Liver (tissue), 9 donors: Measurements from ENCODE around the gene EPHA5. TPM values are rescaled to one million over a fixed set of nuclear protein-coding genes. Genes with fewer than 3 reads are reported as not detected.

ENCODE experiments used
- DNase-seq: peaks from one replicate; pipeline ENCODE4 v3.0.0-alpha.2; 2017; ENCODE audit warnings: low spot score
- H3K27ac ChIP-seq, 2 donors: one replicate each; pipeline ENCODE4 v1.7.0; 2013; ENCODE audit warnings: inconsistent platforms in 2 of 2, low read length in 2 of 2, control low read depth in 1 of 2, low read depth in 1 of 2, mild to moderate bottlenecking in 1 of 2
- H3K27me3 ChIP-seq, 4 donors: one replicate each; pipeline versions ENCODE4 v1.6.1 to v1.7.0; 2013; ENCODE audit warnings: low read length in 3 of 4, inconsistent platforms in 1 of 4, mild to moderate bottlenecking in 1 of 4, moderate library complexity in 1 of 4; ENCODE audit not compliant: control insufficient read depth in 4 of 4, insufficient read depth in 4 of 4
- H3K36me3 ChIP-seq, 4 donors: one replicate each; pipeline versions ENCODE4 v1.6.1 to v1.7.0; 2013; ENCODE audit warnings: low read length in 3 of 4, mild to moderate bottlenecking in 3 of 4, low read depth in 1 of 4, moderate library complexity in 1 of 4; ENCODE audit not compliant: control insufficient read depth in 4 of 4, insufficient read depth in 3 of 4
- H3K4me1 ChIP-seq, 4 donors: one replicate each; pipeline versions ENCODE4 v1.6.1 to v1.7.0; 2013; ENCODE audit warnings: low read length in 3 of 4, mild to moderate bottlenecking in 3 of 4, moderate library complexity in 1 of 4; ENCODE audit not compliant: control insufficient read depth in 4 of 4, insufficient read depth in 4 of 4
- H3K4me3 ChIP-seq, 3 donors: one replicate each; pipeline versions ENCODE4 v1.6.1 to v1.7.0; 2013; ENCODE audit warnings: low read length in 3 of 3, control low read depth in 1 of 3, low read depth in 1 of 3, mild to moderate bottlenecking in 1 of 3
- H3K9ac ChIP-seq, 2 donors: one replicate each; pipeline ENCODE4 v1.7.0; 2013; ENCODE audit warnings: low read length in 2 of 2, mild to moderate bottlenecking in 2 of 2, moderate library complexity in 2 of 2, control low read depth in 1 of 2, low read depth in 1 of 2
- H3K9me3 ChIP-seq, 4 donors: one replicate each; pipeline versions ENCODE4 v1.6.1 to v1.7.0; 2013; ENCODE audit warnings: low read length in 3 of 4; ENCODE audit not compliant: control insufficient read depth in 4 of 4
- ATF3 ChIP-seq: IDR thresholded peaks from 2 replicates; pipeline ENCODE4 v1.6.1; 2016; ENCODE audit warnings: antibody characterized with exemption
- EGR1 ChIP-seq, 2 donors: IDR thresholded peaks; 2 replicates each; pipeline ENCODE4 v1.6.1; 2016 to 2018; ENCODE audit warnings: antibody characterized with exemption in 2 of 2, low read depth in 2 of 2
- FOXA1 ChIP-seq: IDR thresholded peaks from 2 replicates; pipeline ENCODE4 v1.6.1; 2016; ENCODE audit warnings: antibody characterized with exemption
- FOXA2 ChIP-seq: IDR thresholded peaks from 2 replicates; pipeline ENCODE4 v1.6.1; 2016; ENCODE audit warnings: antibody characterized with exemption
- GABPA ChIP-seq, 2 donors: IDR thresholded peaks in 1 of 2; conservative IDR thresholded peaks in 1 of 2; 2 replicates each; pipeline ENCODE4 v1.6.1; 2016; ENCODE audit warnings: antibody characterized with exemption in 2 of 2, mild to moderate bottlenecking in 1 of 2, moderate library complexity in 1 of 2
- HNF4A ChIP-seq, 2 donors: conservative IDR thresholded peaks; 2 replicates each; pipeline ENCODE4 v1.6.1; 2016; ENCODE audit warnings: antibody characterized with exemption in 2 of 2, mild to moderate bottlenecking in 2 of 2
- HNF4G ChIP-seq: IDR thresholded peaks from 2 replicates; pipeline ENCODE4 v1.6.1; 2016; ENCODE audit warnings: antibody characterized with exemption
- JUND ChIP-seq, 2 donors: IDR thresholded peaks; 2 replicates each; pipeline ENCODE4 v1.6.1; 2016; ENCODE audit warnings: antibody characterized with exemption in 2 of 2
- MAX ChIP-seq: IDR thresholded peaks from 2 replicates; pipeline ENCODE4 v1.6.1; 2016; ENCODE audit warnings: antibody characterized with exemption
- NR2F2 ChIP-seq: IDR thresholded peaks from 2 replicates; pipeline ENCODE4 v1.6.1; 2016; ENCODE audit warnings: antibody characterized with exemption
- RAD21 ChIP-seq, 2 donors: IDR thresholded peaks; 2 replicates each; pipeline ENCODE4 v1.6.1; 2016; ENCODE audit warnings: antibody characterized with exemption in 2 of 2, mild to moderate bottlenecking in 2 of 2
- RXRA ChIP-seq, 2 donors: IDR thresholded peaks; 2 replicates each; pipeline ENCODE4 v1.6.1; 2017 to 2018; ENCODE audit warnings: antibody characterized with exemption in 2 of 2, mild to moderate bottlenecking in 1 of 2
- SP1 ChIP-seq: IDR thresholded peaks from 2 replicates; pipeline ENCODE4 v1.6.1; 2018; ENCODE audit warnings: antibody characterized with exemption, mild to moderate bottlenecking
- TAF1 ChIP-seq: conservative IDR thresholded peaks from 2 replicates; pipeline ENCODE4 v1.6.1; 2016; ENCODE audit warnings: antibody characterized with exemption, mild to moderate bottlenecking
- YY1 ChIP-seq: IDR thresholded peaks from 2 replicates; pipeline ENCODE4 v1.6.1; 2016; ENCODE audit warnings: antibody characterized with exemption, mild to moderate bottlenecking
- ZBTB33 ChIP-seq: IDR thresholded peaks from 2 replicates; pipeline ENCODE4 v1.6.1; 2016; ENCODE audit warnings: antibody characterized with exemption
- WGBS: extraction: QIAGEN DNeasy Blood & Tissue Kit; methylation state at CpG from one replicate; pipeline ENCODE4 v1.1.7; 2013; 5-methylcytosine and 5-hydroxymethylcytosine counted together
- polyA plus RNA-seq, 2 donors: library from polyadenylated mRNA; stranded (reverse) in 1 of 2; unstranded in 1 of 2; fragments of 200-250 nt in 1 of 2; fragments of >200 nt in 1 of 2; fragmentation: Nextera tagmentation in 1 of 2; extraction: Ambion mirVana in 1 of 2; gene quantifications; one replicate each; pipeline versions ENCODE4 v1.2.1 to v1.2.3, GENCODE V29; 2013 to 2015
- total RNA-seq, 2 donors: library from RNA; depleted of rRNA; stranded (reverse); fragments of >200 nt; gene quantifications; one replicate each; pipeline ENCODE4 v1.2.3, GENCODE V29; 2014
- TF ChIP-seq, protein P1 (sequence below): fragments of 150-350 bp; IDR thresholded peaks from 2 replicates; pipeline ENCODE4 v1.5.1; 2017; ENCODE audit warnings: improper control_type of control experiment, low read depth, low read length; ENCODE audit not compliant: missing input control
- TF ChIP-seq, protein P2 (sequence below): IDR thresholded peaks from 2 replicates; pipeline ENCODE4 v1.6.1; 2016; ENCODE audit warnings: antibody characterized with exemption, mild to moderate bottlenecking
- donor health status: healthy.
- donor health status: healthy.
- donor health status: healthy.
- donor health status: healthy.
- donor health status: healthy.

The EPHA5 gene
- total and polyA plus RNA-seq, 4 donors = not detected

DNA sequence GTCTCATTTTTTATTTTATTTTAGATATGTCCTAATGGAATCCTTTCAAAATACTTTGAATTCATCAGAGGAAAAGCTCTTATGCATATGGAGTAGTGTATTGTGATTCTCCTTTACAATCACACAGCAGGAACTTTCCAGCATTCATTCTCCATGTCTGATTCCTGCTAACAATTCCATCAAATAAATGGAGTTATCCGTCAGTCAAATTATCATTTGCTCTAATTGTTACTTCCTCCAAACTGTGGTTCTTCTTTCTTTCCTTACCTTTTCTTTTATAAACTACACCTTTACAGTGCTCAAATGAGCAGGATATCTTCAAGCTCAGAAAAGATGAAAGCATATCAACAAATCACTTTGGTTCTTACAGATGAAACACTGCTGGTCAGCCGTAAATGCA lies 80.4 kb downstream of the EPHA5 start:
- H3K36me3 ChIP-seq = no peaks in the 10 kb centered on the region
- whole genome bisulfite sequencing = 55% methylated on average over 2 of the region's 2 CpGs
- H3K9ac ChIP-seq = no peak overlapping the region
- TF ChIP-seq JUND (IDR thresholded peaks at IDR 0.05) = no peak
- TF ChIP-seq HNF4G = no peak
- TF ChIP-seq GABPA (IDR thresholded peaks at IDR 0.05 in 1 of 2, conservative IDR thresholded peaks at IDR 0.05 in 1 of 2) = no peak
- TF ChIP-seq RXRA (IDR thresholded peaks at IDR 0.05) = no peak
- TF ChIP-seq HNF4A (conservative IDR thresholded peaks at IDR 0.05) = no peak
- no peak for TF ChIP-seq MAX
- TF ChIP-seq RAD21 (IDR thresholded peaks at IDR 0.05) = no peak
- TF ChIP-seq YY1 = no peak
- TF ChIP-seq SP1 = no peak
- TF ChIP-seq NR2F2 = no peak
- TF ChIP-seq EGR1 (IDR thresholded peaks at IDR 0.05; ENCODE audit: low read depth in 2 of 2) = no peak
- TF ChIP-seq ZBTB33 = no peak
- TF ChIP-seq TAF1 = no peak
- H3K4me3 ChIP-seq = no peak overlapping the region
- peaks cover 0 to 3% (median 0%) of the 10 kb centered on the region in 4 donors for H3K27me3 ChIP-seq
- no peaks in the 10 kb centered on the region for H3K9me3 ChIP-seq
- no peaks in the 10 kb centered on the region for H3K4me1 ChIP-seq
- DNase-seq = no peak
- no peak overlapping the region for H3K27ac ChIP-seq

DNA sequence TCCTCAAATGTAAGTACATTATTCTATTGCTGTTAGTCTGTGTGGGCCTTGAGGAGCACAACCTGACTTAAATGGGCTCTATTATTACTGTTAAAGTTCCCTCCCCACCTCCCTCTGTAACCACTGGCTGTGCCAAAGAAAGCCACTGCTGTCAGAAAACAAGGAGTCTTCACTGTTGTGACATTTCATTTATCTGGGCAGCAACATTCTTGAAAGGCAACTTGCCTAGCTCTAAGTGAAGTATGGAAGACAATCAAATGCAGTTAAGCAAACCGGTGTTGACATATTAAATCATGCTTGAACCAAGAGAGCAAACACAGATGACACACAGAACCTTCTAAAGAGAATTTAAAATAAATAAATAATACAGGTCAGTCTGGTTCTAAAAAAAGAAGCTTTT lies 81.0 kb downstream of the EPHA5 start:
- H3K27me3 ChIP-seq = peaks cover 0 to 3% (median 0%) of the 10 kb centered on the region in 4 donors
- no peaks in the 10 kb centered on the region for H3K9me3 ChIP-seq
- TF ChIP-seq, protein P1, sequence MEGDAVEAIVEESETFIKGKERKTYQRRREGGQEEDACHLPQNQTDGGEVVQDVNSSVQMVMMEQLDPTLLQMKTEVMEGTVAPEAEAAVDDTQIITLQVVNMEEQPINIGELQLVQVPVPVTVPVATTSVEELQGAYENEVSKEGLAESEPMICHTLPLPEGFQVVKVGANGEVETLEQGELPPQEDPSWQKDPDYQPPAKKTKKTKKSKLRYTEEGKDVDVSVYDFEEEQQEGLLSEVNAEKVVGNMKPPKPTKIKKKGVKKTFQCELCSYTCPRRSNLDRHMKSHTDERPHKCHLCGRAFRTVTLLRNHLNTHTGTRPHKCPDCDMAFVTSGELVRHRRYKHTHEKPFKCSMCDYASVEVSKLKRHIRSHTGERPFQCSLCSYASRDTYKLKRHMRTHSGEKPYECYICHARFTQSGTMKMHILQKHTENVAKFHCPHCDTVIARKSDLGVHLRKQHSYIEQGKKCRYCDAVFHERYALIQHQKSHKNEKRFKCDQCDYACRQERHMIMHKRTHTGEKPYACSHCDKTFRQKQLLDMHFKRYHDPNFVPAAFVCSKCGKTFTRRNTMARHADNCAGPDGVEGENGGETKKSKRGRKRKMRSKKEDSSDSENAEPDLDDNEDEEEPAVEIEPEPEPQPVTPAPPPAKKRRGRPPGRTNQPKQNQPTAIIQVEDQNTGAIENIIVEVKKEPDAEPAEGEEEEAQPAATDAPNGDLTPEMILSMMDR = no peak
- TF ChIP-seq ATF3 (no peak), RAD21 (IDR thresholded peaks at IDR 0.05) (no peak), RXRA (IDR thresholded peaks at IDR 0.05) (no peak), HNF4G (no peak), TAF1 (no peak), JUND (IDR thresholded peaks at IDR 0.05) (no peak), NR2F2 (no peak), YY1 (no peak), HNF4A (conservative IDR thresholded peaks at IDR 0.05) (no peak), GABPA (IDR thresholded peaks at IDR 0.05 in 1 of 2, conservative IDR thresholded peaks at IDR 0.05 in 1 of 2) (no peak), EGR1 (IDR thresholded peaks at IDR 0.05; ENCODE audit: low read depth in 2 of 2) (no peak), SP1 (no peak), MAX (no peak), ZBTB33 (no peak), FOXA1 (no peak), FOXA2 (no peak)
- TF ChIP-seq, protein P2, sequence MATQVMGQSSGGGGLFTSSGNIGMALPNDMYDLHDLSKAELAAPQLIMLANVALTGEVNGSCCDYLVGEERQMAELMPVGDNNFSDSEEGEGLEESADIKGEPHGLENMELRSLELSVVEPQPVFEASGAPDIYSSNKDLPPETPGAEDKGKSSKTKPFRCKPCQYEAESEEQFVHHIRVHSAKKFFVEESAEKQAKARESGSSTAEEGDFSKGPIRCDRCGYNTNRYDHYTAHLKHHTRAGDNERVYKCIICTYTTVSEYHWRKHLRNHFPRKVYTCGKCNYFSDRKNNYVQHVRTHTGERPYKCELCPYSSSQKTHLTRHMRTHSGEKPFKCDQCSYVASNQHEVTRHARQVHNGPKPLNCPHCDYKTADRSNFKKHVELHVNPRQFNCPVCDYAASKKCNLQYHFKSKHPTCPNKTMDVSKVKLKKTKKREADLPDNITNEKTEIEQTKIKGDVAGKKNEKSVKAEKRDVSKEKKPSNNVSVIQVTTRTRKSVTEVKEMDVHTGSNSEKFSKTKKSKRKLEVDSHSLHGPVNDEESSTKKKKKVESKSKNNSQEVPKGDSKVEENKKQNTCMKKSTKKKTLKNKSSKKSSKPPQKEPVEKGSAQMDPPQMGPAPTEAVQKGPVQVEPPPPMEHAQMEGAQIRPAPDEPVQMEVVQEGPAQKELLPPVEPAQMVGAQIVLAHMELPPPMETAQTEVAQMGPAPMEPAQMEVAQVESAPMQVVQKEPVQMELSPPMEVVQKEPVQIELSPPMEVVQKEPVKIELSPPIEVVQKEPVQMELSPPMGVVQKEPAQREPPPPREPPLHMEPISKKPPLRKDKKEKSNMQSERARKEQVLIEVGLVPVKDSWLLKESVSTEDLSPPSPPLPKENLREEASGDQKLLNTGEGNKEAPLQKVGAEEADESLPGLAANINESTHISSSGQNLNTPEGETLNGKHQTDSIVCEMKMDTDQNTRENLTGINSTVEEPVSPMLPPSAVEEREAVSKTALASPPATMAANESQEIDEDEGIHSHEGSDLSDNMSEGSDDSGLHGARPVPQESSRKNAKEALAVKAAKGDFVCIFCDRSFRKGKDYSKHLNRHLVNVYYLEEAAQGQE = no peak
- no peak overlapping the region for H3K9ac ChIP-seq
- no peaks in the 10 kb centered on the region for H3K4me1 ChIP-seq
- no peak overlapping the region for H3K4me3 ChIP-seq
- no peaks in the 10 kb centered on the region for H3K36me3 ChIP-seq
- 74% methylated on average over 1 of the region's 1 CpG for WGBS
- DNase-seq = no peak
- H3K27ac ChIP-seq = no peak overlapping the region
